ENCODE results near the gene PUM1. TPM values are rescaled to one million over a fixed set of nuclear protein-coding genes. Genes with fewer than 3 reads are reported as not detected.

PUM1 gene
- total RNA-seq, 1 donor from 2014 or later, result 143 TPM

GRCh38 chr1:30888975-30889374 lies 176.5 kb downstream of the PUM1 start:
- Histone ChIP-seq H3K4me1 (ENCODE audit: insufficient read depth, low read length) (peaks cover 38% of the 10 kb centered on the region), H3K4me2 (ENCODE audit: low read length) (peak overlapping the region; percentile 57), H3K9me3 (ENCODE audit: insufficient read depth, low read depth, low read length) (no peaks in the 10 kb centered on the region), H2AFZ (ENCODE audit: low read depth, low read length) (no peak overlapping the region), H4K20me1 (ENCODE audit: insufficient read depth, low read length) (peaks cover 80% of the 10 kb centered on the region), H3K27ac (ENCODE audit: low read depth, low read length) (peak overlapping the region; percentile 23), H3K27me3 (ENCODE audit: insufficient read depth, low read length) (no peaks in the 10 kb centered on the region), H3K4me3 (ENCODE audit: insufficient read depth, low read depth, low read length) (no peak overlapping the region), H3K36me3 (ENCODE audit: insufficient read depth, low read length) (no peaks in the 10 kb centered on the region), H3K9ac (ENCODE audit: low read length) (peak overlapping the region; percentile 52), H3K79me2 (ENCODE audit: insufficient read depth, low read length) (peaks cover 63% of the 10 kb centered on the region)
- TF ChIP-seq CTCF (IDR thresholded peaks at IDR 0.05; ENCODE audit: insufficient read depth, low read depth, low read length) (no peak), EZH2 (IDR thresholded peaks at IDR 0.05; ENCODE audit: insufficient read depth, low read length) (no peak)
- Mint-ChIP-seq H3K9me3 (ENCODE audit: unreplicated experiment) (no peaks in the 10 kb centered on the region), H3K27me3 (ENCODE audit: low read depth, unreplicated experiment) (no peaks in the 10 kb centered on the region), H3K4me1 (ENCODE audit: low read depth, unreplicated experiment) (peaks cover 53% of the 10 kb centered on the region), H3K36me3 (ENCODE audit: low read depth, unreplicated experiment) (peaks cover 4% of the 10 kb centered on the region), H3K27ac (ENCODE audit: unreplicated experiment) (peak overlapping the region; percentile 69), H3K4me3 (ENCODE audit: unreplicated experiment) (peak overlapping the region; percentile 54)
- DNase-seq (ENCODE audit: low read depth), result no peak
- FAIRE-seq, result no peak

GRCh38 chr1:30888391-30888790 lies 177.1 kb downstream of the PUM1 start:
- H3K4me1 Mint-ChIP-seq (ENCODE audit: low read depth, unreplicated experiment), result peaks cover 49% of the 10 kb centered on the region
- TF ChIP-seq CTCF (IDR thresholded peaks at IDR 0.05; ENCODE audit: insufficient read depth, low read depth, low read length) (no peak), EZH2 (IDR thresholded peaks at IDR 0.05; ENCODE audit: insufficient read depth, low read length) (no peak)

GRCh38 chr1:30887485-30888315 lies 177.8 kb downstream of the PUM1 start:
- H3K9ac ChIP-seq (ENCODE audit: low read length), result peak overlapping the region; percentile 57
- no peak for TF ChIP-seq EZH2 (IDR thresholded peaks at IDR 0.05; ENCODE audit: insufficient read depth, low read length)
- TF ChIP-seq CTCF (IDR thresholded peaks at IDR 0.05; ENCODE audit: insufficient read depth, low read depth, low read length), result no peak
- peaks cover 45% of the 10 kb centered on the region for H3K4me1 Mint-ChIP-seq (ENCODE audit: low read depth, unreplicated experiment)
- peaks cover 65% of the 10 kb centered on the region for H3K79me2 ChIP-seq (ENCODE audit: insufficient read depth, low read length)
- H3K4me3 Mint-ChIP-seq (ENCODE audit: unreplicated experiment), result peak overlapping the region; percentile 50
- H3K36me3 ChIP-seq (ENCODE audit: insufficient read depth, low read length), result no peaks in the 10 kb centered on the region
- peak; percentile 37 for FAIRE-seq
- H3K4me2 ChIP-seq (ENCODE audit: low read length), result peak overlapping the region; percentile 57
- peaks cover 40% of the 10 kb centered on the region for H3K4me1 ChIP-seq (ENCODE audit: insufficient read depth, low read length)
- H3K27me3 ChIP-seq (ENCODE audit: insufficient read depth, low read length), result no peaks in the 10 kb centered on the region
- H3K27ac ChIP-seq (ENCODE audit: low read depth, low read length), result peak overlapping the region; percentile 17
- no peaks in the 10 kb centered on the region for H3K27me3 Mint-ChIP-seq (ENCODE audit: low read depth, unreplicated experiment)
- peaks cover 83% of the 10 kb centered on the region for H4K20me1 ChIP-seq (ENCODE audit: insufficient read depth, low read length)
- peaks cover 4% of the 10 kb centered on the region for H3K36me3 Mint-ChIP-seq (ENCODE audit: low read depth, unreplicated experiment)
- no peaks in the 10 kb centered on the region for H3K9me3 ChIP-seq (ENCODE audit: insufficient read depth, low read depth, low read length)
- peak overlapping the region; percentile 98 for H3K27ac Mint-ChIP-seq (ENCODE audit: unreplicated experiment)
- H3K9me3 Mint-ChIP-seq (ENCODE audit: unreplicated experiment), result no peaks in the 10 kb centered on the region
- peak; percentile 84 for DNase-seq (ENCODE audit: low read depth)
- no peak overlapping the region for H3K4me3 ChIP-seq (ENCODE audit: insufficient read depth, low read depth, low read length)
- peak overlapping the region; percentile 28 for H2AFZ ChIP-seq (ENCODE audit: low read depth, low read length)

More at GRCh38 chr1:30888391-30888790, 177.1 kb downstream of the PUM1 start:
- H3K9me3 ChIP-seq (ENCODE audit: insufficient read depth, low read depth, low read length), result no peaks in the 10 kb centered on the region
- peaks cover 80% of the 10 kb centered on the region for H4K20me1 ChIP-seq (ENCODE audit: insufficient read depth, low read length)
- H3K36me3 ChIP-seq (ENCODE audit: insufficient read depth, low read length), result no peaks in the 10 kb centered on the region
- H3K4me1 ChIP-seq (ENCODE audit: insufficient read depth, low read length), result peaks cover 40% of the 10 kb centered on the region
- H3K9ac ChIP-seq (ENCODE audit: low read length), result peak overlapping the region; percentile 57
- DNase-seq (ENCODE audit: low read depth) (peak; percentile 98), FAIRE-seq (no peak)
- H3K27me3 ChIP-seq (ENCODE audit: insufficient read depth, low read length), result no peaks in the 10 kb centered on the region
- H3K4me2 ChIP-seq (ENCODE audit: low read length), result peak overlapping the region; percentile 57
- Mint-ChIP-seq H3K4me3 (ENCODE audit: unreplicated experiment) (peak overlapping the region; percentile 54), H3K36me3 (ENCODE audit: low read depth, unreplicated experiment) (peaks cover 4% of the 10 kb centered on the region), H3K27ac (ENCODE audit: unreplicated experiment) (peak overlapping the region; percentile 98), H3K9me3 (ENCODE audit: unreplicated experiment) (no peaks in the 10 kb centered on the region), H3K27me3 (ENCODE audit: low read depth, unreplicated experiment) (no peaks in the 10 kb centered on the region)
- peaks cover 63% of the 10 kb centered on the region for H3K79me2 ChIP-seq (ENCODE audit: insufficient read depth, low read length)
- peak overlapping the region; percentile 23 for H3K27ac ChIP-seq (ENCODE audit: low read depth, low read length)
- H2AFZ ChIP-seq (ENCODE audit: low read depth, low read length), result no peak overlapping the region
- H3K4me3 ChIP-seq (ENCODE audit: insufficient read depth, low read depth, low read length), result no peak overlapping the region

Measured in astrocyte (in vitro differentiated cells and primary cell).